Measurements from ENCODE around the gene SLF2. TPM values are rescaled to one million over a fixed set of nuclear protein-coding genes. Genes with fewer than 3 reads are reported as not detected.

The SLF2 gene
- total and polyA plus RNA-seq, 2 of the 13 experiments (the other 11 are each of a cell fraction or from before 2014, with no cell fraction given): 12.2 to 48.1 TPM

- TF ChIP-seq MAFK (conservative IDR thresholded peaks at IDR 0.05 in 1 of 2, IDR thresholded peaks at IDR 0.05 in 1 of 2; ENCODE audit: low read length in 2 of 2): no peak
- no peak for TF ChIP-seq MNT (IDR thresholded peaks at IDR 0.05)
- no peak for TF ChIP-seq ARID4A (CRISPR knock-in tag; IDR thresholded peaks at IDR 0.05; ENCODE audit: borderline replicate concordance)
- TF ChIP-seq TFDP1 (CRISPR knock-in tag; IDR thresholded peaks at IDR 0.05; ENCODE audit: borderline replicate concordance): no peak
- no peak for TF ChIP-seq MLXIP (CRISPR knock-in tag; IDR thresholded peaks at IDR 0.05; ENCODE audit: borderline replicate concordance)
- TF ChIP-seq TAF1 (CRISPR knock-in tag; IDR thresholded peaks at IDR 0.05): no peak
- TF ChIP-seq SRSF4 (IDR thresholded peaks at IDR 0.05; ENCODE audit: low read depth, low read length, poor library complexity, severe bottlenecking): no peak
- TF ChIP-seq U2AF1 (optimal IDR thresholded peaks at IDR 0.05; ENCODE audit: low read depth, low read length): no peak
- no peak for TF ChIP-seq ZNF281 (CRISPR knock-in tag; IDR thresholded peaks at IDR 0.05; ENCODE audit: borderline replicate concordance)
- peak; percentile 89; the same call in 1 of the 2 replicates for TF ChIP-seq ZNF460 (CRISPR knock-in tag; IDR thresholded peaks at IDR 0.05; ENCODE audit: borderline replicate concordance)
- TF ChIP-seq BRF2 (CRISPR knock-in tag; IDR thresholded peaks at IDR 0.05): no peak
- TF ChIP-seq ZNF274 (CRISPR knock-in tag; IDR thresholded peaks at IDR 0.05): no peak
- no peak for TF ChIP-seq ZNF101 (CRISPR knock-in tag; IDR thresholded peaks at IDR 0.05; ENCODE audit: borderline replicate concordance, low read depth)
Observed at GRCh38 chr10:100902622-100903021, 10.1 kb upstream of the SLF2 start (continued).

Data from HepG2 (cell line).